Right lung (tissue), 5 donors: ENCODE measurements around the gene ZBTB9. TPM values are rescaled to one million over a fixed set of nuclear protein-coding genes. Genes with fewer than 3 reads are reported as not detected.
"Not testable (repeated sequence)": the region's sequence is repeated elsewhere in the genome, so short reads cannot be mapped to it uniquely, and the experiment has no call there.

Experiments
- DNase-seq, 2 donors: peaks; one replicate each; pipeline ENCODE4 v3.0.0-alpha.2; 2013
- polyA plus RNA-seq, 5 donors: library from polyadenylated mRNA; unstranded; fragments of 120-200 nt; gene quantifications; one replicate each; pipeline versions ENCODE4 v1.2.1 to v1.2.3, GENCODE V29; 2013; ENCODE audit warnings: inconsistent platforms in 1 of 5, low replicate concordance in 1 of 5; ENCODE audit not compliant: insufficient read length in 5 of 5, insufficient read depth in 1 of 5

The ZBTB9 gene
- polyA plus RNA-seq, 5 donors = 10.1 to 13.2 (median 10.6) TPM

- DNase-seq = no peak
Measured at GRCh38 chr6:33456156-33456555, 1.8 kb downstream of the ZBTB9 start.

DNA sequence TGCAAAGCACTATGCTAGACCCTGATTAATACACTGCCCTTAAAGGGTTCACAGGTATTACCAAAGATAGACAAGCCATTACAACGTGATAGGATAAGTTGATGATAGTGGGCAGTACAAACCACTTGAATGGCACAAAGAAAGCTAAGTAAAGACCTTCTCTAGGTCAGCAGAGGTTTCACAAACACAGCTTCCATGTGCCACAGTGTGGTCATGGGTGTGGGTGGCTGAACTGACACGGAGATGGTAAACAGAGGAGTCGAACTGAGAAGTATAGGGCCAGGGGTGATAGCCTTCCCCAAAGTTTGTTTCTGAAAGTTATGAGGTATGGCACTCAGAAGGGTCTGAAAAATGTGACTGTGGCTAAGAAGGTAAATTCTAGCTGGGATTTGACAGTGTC, 4.3 kb downstream of the ZBTB9 start:
- no peak for DNase-seq

DNA sequence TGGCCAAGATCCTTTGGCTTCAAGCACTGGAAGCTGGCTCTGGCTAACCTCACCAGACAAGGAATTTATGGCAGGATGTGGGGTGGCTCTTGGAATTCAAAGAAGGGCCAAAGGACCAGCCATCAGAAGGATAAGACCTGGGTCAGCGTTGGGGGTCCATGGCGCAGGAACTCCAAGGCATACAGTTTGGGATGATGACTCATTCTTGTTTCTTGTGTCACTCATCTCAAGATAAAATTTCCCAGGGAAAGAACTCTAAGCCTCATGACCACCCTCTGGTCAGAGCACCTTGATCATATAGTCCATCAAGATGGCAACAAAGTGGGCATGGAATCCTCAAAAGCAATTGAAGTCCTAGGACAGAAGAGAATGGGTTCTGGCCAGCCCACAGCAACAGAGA, 4.8 kb downstream of the ZBTB9 start:
- no peak for DNase-seq

GRCh38 chr6:33466075-33466735, 11.8 kb downstream of the ZBTB9 start:
- no peak for DNase-seq

DNA sequence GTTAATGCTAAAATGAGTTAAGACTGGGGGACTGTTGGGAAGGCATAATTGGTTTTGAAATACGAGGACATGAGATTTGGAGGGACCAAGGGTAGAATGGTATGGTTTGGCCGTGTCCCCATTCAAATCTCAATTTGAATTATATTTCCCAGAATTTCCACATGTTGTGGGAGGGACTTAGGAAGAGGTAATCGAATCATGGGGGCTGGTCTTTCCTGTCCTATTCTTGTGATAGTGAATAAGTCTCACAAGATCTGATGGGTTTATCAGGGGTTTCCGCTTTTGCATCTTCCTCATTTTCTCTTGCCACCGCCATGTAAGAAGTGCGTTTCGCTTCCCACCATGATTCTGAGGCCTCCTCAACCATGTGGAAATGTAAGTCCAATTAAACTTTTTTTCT, 12.7 kb downstream of the ZBTB9 start:
- no peak for DNase-seq

GRCh38 chr6:33469661-33470060, 15.3 kb downstream of the ZBTB9 start:
- DNase-seq = no peak

GRCh38 chr6:33477864-33478263, 23.5 kb downstream of the ZBTB9 start:
- no peak for DNase-seq

DNA sequence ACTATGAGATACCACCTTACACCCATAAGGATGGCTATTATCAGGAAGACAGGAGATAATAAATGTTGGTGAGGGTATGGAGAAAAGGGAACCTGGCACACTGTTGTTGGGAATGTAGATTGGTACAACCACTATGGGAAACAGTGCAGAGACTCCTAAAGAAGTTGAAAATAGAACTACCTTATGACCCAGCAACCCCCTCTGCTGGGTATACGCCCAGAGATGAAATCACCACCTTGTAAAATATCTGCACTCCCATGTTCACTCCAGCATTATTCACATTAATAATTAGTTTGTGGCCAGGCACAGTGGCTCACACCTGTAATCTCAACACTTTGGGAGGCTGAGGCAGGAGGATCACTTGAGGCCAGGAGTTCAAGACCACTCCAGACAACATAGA, 26.8 kb downstream of the ZBTB9 start:
- no peak for DNase-seq

DNA sequence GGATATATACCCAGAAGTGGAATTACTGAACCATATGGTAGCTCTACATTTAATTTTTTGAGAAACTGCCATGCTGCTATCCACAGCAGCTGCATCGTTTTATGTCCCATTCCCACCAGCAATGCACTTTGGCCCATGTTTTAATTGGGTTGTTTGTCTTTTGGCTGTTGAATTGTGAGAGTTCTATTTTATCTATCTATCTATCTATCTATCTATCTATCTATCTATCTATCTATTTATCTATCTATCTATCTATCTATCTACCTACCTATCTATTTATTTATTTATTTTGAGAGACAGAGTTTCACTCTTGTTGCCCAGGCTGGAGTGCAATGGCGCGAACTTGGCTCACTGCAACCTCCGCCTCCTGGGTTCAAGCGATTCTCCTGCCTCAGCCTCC, 28.2 kb downstream of the ZBTB9 start:
- DNase-seq = not testable (repeated sequence)

DNA sequence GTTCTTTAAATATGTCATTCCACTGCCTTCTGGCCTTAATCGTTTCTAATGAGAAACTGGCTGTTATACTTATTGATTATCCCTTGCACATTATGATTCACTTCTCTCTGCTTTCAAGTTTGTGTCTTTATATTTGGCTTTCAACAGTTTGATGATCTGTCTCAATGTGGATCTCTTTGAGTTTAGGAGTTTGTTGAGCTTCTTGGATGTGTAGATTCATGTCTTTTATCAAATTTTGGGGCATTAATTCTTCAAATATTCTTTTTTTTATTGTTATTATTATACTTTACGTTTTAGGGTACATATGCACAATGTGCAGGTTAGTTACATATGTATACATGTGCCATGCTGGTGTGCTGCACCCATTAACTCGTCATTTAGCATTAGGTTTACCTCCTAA, 29.3 kb downstream of the ZBTB9 start:
- no peak for DNase-seq

DNA sequence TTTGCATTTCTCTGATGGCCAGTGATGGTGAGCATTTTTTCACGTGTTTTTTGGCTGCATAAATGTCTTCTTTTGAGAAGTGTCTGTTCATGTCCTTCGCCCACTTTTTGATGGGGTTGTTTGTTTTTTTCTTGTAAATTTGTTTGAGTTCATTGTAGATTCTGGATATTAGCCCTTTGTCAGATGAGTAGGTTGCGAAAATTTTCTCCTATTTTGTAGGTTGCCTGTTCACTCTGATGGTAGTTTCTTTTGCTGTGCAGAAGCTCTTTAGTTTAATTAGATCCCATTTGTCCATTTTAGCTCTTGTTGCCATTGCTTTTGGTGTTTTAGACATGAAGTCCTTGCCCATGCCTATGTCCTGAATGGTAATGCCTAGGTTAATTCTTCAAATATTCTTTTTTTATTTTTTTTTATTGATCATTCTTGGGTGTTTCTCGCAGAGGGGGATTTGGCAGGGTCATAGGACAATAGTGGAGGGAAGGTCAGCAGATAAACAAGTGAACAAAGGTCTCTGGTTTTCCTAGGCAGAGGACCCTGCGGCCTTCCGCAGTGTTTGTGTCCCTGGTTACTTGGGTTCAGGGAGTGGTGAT, 30.4 kb downstream of the ZBTB9 start:
- not testable (repeated sequence) for DNase-seq

GRCh38 chr6:33485680-33486079, 31.3 kb downstream of the ZBTB9 start:
- DNase-seq = not testable (repeated sequence)

- DNase-seq = no peak
Measured at GRCh38 chr6:33488339-33488738, 34.0 kb downstream of the ZBTB9 start.

GRCh38 chr6:33490198-33490597, 35.8 kb downstream of the ZBTB9 start:
- no peak for DNase-seq

GRCh38 chr6:33490621-33491020, 36.2 kb downstream of the ZBTB9 start:
- no peak for DNase-seq

- no peak for DNase-seq
Measured at GRCh38 chr6:33492093-33492492, 37.7 kb downstream of the ZBTB9 start.

DNA sequence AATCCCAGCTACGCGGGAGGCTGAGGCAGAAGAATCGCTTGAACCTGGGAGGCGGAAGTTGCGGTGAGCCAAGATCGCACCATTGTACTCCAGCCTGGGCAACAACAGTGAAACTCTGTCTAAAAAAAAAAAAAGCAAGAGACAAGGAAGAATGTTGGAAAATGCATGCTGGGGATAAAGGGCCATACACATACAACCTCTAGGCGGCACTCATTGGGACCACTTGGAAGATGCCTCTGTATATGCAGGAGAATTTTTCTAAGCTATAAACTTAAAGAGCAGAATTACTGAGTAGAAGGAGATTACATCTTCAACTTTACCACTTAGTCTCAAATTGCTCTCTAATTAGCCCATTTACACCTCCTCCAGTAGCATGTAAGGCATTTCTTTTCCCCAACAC, 42.8 kb downstream of the ZBTB9 start:
- DNase-seq = no peak

- DNase-seq = no peak
Measured at GRCh38 chr6:33502486-33502885, 48.1 kb downstream of the ZBTB9 start.

DNA sequence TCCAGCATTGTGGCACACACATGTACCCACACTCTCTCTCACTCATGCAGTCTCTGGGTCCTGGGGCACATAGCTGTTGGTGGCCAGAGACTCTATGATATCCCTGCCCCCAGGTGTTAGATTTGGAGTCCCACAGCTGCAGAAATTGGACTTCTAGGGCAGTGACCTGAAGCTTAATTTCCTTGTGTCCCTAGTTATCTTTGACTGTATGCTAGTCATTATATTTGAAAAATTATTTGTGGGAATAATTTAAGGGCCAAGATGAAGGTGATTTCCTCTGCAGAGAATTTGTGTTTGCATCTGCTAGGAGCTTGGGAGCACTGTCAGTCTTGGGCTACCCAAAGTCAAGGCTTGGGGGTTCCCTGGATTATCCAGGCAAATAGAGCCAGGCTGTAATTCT, 50.1 kb downstream of the ZBTB9 start:
- no peak for DNase-seq

GRCh38 chr6:33505548-33506370, 51.4 kb downstream of the ZBTB9 start:
- no peak for DNase-seq
